GM18498 (cell line): ENCODE results near the gene SECISBP2.
A peak's percentile ranks its signal among the peaks of the same experiment; 100 is the strongest.
"Not testable (repeated sequence)": the region's sequence is repeated elsewhere in the genome, so short reads cannot be mapped to it uniquely, and the experiment has no call there.

Experiments
- ATAC-seq: cut with Tn5 transposase; IDR thresholded peaks from one replicate; pipeline ENCODE4 v1.9.1; 2021; ENCODE audit warnings: mild to moderate bottlenecking, moderate library complexity; ENCODE audit not compliant: unreplicated experiment

Gene SECISBP2

GRCh38 chr9:89363921-89364665 lies 45.8 kb downstream of the SECISBP2 start:
- ATAC-seq: no peak

GRCh38 chr9:89364666-89365531 lies 46.6 kb downstream of the SECISBP2 start:
- ATAC-seq: no peak

GRCh38 chr9:89365532-89365912 lies 47.2 kb downstream of the SECISBP2 start:
- no peak for ATAC-seq

- no peak for ATAC-seq
These were observed 48.4 kb downstream of the SECISBP2 start for GRCh38 chr9:89366711-89367110.

GRCh38 chr9:89367281-89367680 lies 49.0 kb downstream of the SECISBP2 start:
- no peak for ATAC-seq

GRCh38 chr9:89367726-89368437 lies 49.6 kb downstream of the SECISBP2 start:
- ATAC-seq: no peak

GRCh38 chr9:89368550-89368949 lies 50.2 kb downstream of the SECISBP2 start:
- no peak for ATAC-seq

GRCh38 chr9:89368978-89369377 lies 50.7 kb downstream of the SECISBP2 start:
- ATAC-seq: no peak

GRCh38 chr9:89370593-89370992 lies 52.3 kb downstream of the SECISBP2 start:
- ATAC-seq: no peak

- not testable (repeated sequence) for ATAC-seq
These were observed 53.5 kb downstream of the SECISBP2 start for GRCh38 chr9:89371791-89372190.

- ATAC-seq: no peak
These were observed 54.0 kb downstream of the SECISBP2 start for GRCh38 chr9:89372230-89372816.

GRCh38 chr9:89372979-89373378 lies 54.7 kb downstream of the SECISBP2 start:
- ATAC-seq: no peak

- no peak for ATAC-seq
These were observed 55.9 kb downstream of the SECISBP2 start for GRCh38 chr9:89374176-89374575.

GRCh38 chr9:89375191-89375760 lies 57.0 kb downstream of the SECISBP2 start:
- ATAC-seq: peak; percentile 77

GRCh38 chr9:89376286-89376685 lies 58.0 kb downstream of the SECISBP2 start:
- no peak for ATAC-seq

GRCh38 chr9:89376741-89377351 lies 58.5 kb downstream of the SECISBP2 start:
- no peak for ATAC-seq

- no peak for ATAC-seq
These were observed 59.1 kb downstream of the SECISBP2 start for GRCh38 chr9:89377411-89377810.

- ATAC-seq: no peak
These were observed 60.2 kb downstream of the SECISBP2 start for GRCh38 chr9:89378541-89378940.

- no peak for ATAC-seq
These were observed 60.7 kb downstream of the SECISBP2 start for GRCh38 chr9:89379031-89379430.

GRCh38 chr9:89379508-89380115 lies 61.3 kb downstream of the SECISBP2 start:
- no peak for ATAC-seq
